GM18868 (cell line): ENCODE measurements around the gene HELT.
"Not testable (repeated sequence)": the region's sequence is repeated elsewhere in the genome, so short reads cannot be mapped to it uniquely, and the experiment has no call there.

Experiments used
- ATAC-seq: cut with Tn5 transposase; IDR thresholded peaks from one replicate; pipeline ENCODE4 v1.9.1; 2021; ENCODE audit warnings: mild to moderate bottlenecking, moderate library complexity; ENCODE audit not compliant: unreplicated experiment

Gene HELT, protein sequence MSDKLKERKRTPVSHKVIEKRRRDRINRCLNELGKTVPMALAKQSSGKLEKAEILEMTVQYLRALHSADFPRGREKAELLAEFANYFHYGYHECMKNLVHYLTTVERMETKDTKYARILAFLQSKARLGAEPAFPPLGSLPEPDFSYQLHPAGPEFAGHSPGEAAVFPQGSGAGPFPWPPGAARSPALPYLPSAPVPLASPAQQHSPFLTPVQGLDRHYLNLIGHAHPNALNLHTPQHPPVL

DNA sequence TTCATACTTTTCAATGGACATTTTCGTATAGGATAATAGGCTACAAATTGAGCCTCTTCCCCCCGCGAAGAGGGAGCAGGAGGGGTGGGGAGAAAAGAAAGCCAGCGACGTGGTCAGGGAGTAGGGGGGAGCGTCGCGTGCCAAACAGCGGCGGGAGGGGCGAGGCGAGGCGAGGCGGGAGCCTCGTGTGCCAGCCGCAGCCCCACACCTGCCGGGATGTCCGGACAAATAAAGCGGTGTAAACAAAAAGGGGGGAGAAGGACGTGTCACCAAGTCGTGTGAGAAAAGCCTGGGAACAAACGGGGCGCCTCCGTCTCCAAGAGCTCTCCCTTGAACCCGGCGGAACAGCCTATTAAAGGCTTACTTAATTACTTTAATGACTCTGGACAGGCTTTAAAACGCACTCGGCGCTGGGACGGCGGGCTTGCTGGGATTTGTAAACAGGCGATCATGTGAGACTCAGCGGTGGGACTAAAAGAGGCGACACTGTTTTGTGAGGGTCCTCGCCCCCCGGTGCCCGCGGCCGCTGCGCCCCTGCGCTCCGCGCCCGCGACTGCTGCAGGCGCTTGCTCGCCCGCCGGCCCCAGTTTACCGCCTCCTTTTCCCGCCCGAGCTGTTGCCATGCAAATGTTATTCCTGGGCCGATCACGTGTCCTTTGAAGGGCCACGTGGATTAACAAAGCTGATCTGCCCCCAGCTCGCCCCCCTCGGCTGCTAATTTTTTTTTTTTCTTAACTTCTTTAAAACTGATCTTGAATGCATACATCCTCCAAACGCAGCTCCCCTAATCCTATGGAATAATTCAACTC lies at the start of gene HELT:
TSS of gene HELT (plus strand) at position 527 of the 809 bp plus-strand sequence. CDS start 439 bp downstream, outside the sequence.
- ATAC-seq: no peak

GRCh38 chr4:184968784-184969201 lies 49.5 kb upstream of the HELT start:
- no peak for ATAC-seq

- ATAC-seq: no peak
Measured at GRCh38 chr4:184969610-184970009, 48.7 kb upstream of the HELT start.

- ATAC-seq: no peak
Measured at GRCh38 chr4:184972991-184973390, 45.3 kb upstream of the HELT start.

GRCh38 chr4:184976348-184976747 lies 41.9 kb upstream of the HELT start:
- ATAC-seq: not testable (repeated sequence)

GRCh38 chr4:184977747-184978146 lies 40.5 kb upstream of the HELT start:
- ATAC-seq: no peak

GRCh38 chr4:184978211-184978610 lies 40.1 kb upstream of the HELT start:
- no peak for ATAC-seq

GRCh38 chr4:184979461-184980124 lies 38.7 kb upstream of the HELT start:
- ATAC-seq: no peak

GRCh38 chr4:184980261-184980660 lies 38.0 kb upstream of the HELT start:
- no peak for ATAC-seq

DNA sequence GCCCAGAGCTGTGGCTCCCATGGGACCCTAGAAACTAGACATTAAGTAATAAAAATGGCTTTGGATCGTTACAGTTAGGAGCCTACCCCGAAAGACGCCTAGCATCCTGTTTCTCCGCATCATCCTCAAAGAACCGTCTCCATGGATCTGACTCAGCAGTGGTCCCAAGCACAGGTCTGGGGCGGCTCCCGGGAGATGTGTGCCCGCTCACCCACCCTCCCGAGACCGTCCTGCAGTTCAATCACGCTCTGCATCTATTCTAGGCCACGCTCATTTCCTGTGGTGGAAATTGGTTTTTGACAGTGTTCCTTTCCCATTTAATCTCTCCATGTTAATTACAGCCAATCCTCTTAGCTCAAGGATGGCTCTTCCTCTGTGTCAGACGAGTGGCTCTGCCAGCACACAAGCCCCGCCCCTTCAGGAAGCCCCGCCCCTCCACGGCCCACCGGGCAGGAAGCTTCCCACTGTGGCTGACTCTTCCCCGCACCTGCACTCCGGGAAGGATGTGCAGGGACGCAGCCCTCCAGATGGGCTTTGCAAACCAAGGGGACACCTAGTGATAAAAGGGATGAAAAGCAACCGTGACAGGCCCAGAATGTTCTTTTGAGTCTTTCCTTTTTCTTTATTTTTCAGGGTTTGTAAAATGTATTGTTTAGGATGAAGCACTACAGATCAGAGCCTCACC lies 34.5 kb upstream of the HELT start:
- ATAC-seq: peak; percentile 71

- no peak for ATAC-seq
Measured at GRCh38 chr4:184987493-184988031, 30.7 kb upstream of the HELT start.

DNA sequence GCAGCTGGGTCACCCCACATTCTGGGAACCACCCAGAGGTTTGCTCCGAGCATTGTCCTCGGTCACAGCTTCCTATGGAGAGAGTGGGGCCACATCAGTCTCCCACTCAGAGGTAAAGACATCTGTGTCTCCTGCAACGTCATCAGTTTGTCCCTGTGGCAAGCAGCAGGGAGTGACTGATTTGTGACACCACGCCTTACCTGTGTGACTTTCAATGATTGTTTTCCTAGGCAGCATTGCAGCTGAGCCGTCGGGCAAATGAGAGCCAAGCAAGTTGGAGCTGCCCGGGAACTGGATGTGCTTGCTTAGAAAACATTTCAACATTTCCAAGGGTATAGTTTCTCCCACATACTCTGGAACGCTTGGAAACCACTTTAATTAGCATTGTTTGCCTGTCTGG lies 29.7 kb upstream of the HELT start:
- no peak for ATAC-seq

- not testable (repeated sequence) for ATAC-seq
Measured at GRCh38 chr4:184989283-184989682, 29.0 kb upstream of the HELT start.

DNA sequence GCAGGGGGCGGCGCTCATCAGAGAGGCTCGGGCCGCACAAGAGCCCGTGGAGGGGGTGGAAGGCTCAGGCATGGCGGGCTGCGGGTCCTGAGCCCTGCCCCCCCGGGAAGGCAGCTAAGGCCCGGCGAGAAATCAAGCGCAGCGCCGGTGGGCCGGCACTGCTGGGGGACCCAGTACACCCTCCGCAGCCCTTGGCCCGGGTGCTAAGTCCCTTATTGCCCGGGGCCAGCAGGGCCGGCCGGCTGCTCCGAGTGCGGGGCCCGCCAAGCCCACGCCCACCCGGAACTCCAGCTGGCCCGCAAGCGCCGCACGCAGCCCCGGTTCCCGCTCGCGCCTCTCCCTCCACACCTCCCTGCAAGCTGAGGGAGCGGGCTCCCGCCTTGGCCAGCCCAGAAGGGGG lies 28.2 kb upstream of the HELT start:
- ATAC-seq: not testable (repeated sequence)

DNA sequence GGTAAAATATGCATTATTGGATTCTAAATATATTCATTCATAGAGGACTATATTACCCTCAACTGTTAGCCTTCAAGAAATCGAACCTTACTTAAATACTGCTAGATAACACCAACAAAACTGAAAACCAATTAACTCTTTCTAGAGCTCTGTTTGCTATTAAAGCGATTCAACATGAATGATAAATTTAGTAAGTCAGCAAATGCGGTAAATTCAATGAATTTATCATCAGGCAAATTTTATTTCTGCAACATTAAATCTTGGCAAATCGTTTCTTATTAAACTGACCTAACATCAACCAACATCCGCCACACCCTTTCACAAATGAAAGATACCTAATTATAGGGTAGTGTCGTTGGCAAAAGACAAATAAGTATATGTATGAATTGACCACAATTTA lies 26.4 kb upstream of the HELT start:
- ATAC-seq: no peak

- no peak for ATAC-seq
Measured at GRCh38 chr4:184992422-184992821, 25.9 kb upstream of the HELT start.

- no peak for ATAC-seq
Measured at GRCh38 chr4:184993247-184993646, 25.0 kb upstream of the HELT start.

DNA sequence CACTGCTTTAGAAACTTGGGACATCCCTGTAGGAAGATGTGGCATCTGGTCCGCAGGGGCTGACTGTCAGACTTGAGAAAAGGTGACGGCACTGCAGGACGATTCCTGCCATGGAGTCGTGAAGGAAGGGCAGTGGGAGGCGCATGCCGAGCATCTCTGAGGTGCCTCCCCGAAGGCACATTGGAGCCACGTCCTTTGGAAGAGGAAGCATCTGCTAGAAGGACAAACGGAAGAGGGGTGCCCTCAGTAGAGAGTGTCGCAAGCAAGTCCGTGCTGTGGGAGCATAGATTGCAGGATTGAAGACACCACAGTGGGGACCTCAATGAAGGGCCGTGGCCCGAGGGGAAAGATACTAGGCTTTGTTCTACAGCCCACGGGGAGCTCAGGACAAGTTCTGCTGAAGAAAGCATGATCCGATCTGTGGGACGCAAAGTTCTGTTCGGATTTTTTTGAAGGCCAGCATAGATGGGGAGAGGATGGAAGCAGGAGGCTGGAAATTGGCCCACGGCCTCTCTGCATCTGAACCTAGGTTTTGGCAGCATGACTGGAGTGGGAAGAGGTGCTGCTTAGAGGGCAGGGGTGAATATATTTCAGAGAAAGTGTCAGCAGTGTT lies 24.2 kb upstream of the HELT start:
- ATAC-seq: no peak

GRCh38 chr4:184994623-184995010 lies 23.7 kb upstream of the HELT start:
- no peak for ATAC-seq

DNA sequence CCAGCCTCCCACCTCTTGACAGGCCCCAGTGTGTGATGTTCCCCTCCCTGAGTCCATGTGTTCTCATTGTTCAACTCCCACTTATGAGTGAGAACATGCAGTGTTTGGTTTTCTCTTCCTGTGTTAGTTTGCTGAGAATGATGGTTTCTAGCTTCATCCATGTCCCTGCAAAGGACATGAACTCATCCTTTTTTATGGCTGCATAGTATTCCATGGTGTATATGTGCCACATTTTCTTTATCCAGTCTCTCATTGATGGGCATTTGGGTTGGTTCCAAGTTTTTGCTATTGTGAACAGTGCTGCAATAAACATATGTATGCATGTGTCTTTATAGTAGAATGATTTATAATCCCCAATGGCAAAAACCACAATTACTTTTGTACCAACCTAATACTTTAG lies 20.6 kb upstream of the HELT start:
- ATAC-seq: not testable (repeated sequence)

- ATAC-seq: no peak
Measured at GRCh38 chr4:185002784-185003183, 15.5 kb upstream of the HELT start.
